Measurements from ENCODE around the gene DNASE1L1.

Gene DNASE1L1

DNA sequence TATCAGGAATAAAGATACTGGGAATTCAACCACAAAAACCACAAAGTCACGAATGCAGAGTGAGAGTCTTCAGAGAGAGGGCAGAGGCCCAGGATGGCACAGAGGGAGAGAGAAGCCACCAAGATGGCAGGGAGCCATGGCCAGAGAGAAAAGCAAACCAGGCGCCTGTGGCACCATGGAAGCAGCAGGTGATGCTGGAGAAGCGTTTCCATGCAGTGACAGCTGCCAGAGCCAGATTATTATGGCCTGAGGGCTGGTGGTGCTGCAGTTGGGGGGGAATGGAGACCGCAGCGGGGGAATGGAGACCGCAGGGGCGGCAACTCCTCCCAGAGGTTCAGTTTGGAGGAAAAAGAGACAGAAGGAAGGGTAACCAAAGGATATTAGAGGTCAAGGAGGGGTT is 8.1 kb upstream of the DNASE1L1 start:
- TF ChIP-seq, protein P1, sequence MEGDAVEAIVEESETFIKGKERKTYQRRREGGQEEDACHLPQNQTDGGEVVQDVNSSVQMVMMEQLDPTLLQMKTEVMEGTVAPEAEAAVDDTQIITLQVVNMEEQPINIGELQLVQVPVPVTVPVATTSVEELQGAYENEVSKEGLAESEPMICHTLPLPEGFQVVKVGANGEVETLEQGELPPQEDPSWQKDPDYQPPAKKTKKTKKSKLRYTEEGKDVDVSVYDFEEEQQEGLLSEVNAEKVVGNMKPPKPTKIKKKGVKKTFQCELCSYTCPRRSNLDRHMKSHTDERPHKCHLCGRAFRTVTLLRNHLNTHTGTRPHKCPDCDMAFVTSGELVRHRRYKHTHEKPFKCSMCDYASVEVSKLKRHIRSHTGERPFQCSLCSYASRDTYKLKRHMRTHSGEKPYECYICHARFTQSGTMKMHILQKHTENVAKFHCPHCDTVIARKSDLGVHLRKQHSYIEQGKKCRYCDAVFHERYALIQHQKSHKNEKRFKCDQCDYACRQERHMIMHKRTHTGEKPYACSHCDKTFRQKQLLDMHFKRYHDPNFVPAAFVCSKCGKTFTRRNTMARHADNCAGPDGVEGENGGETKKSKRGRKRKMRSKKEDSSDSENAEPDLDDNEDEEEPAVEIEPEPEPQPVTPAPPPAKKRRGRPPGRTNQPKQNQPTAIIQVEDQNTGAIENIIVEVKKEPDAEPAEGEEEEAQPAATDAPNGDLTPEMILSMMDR (IDR thresholded peaks at IDR 0.05; ENCODE audit: extremely low read depth, missing control alignments): no peak
- no peak for DNase-seq (ENCODE audit: low spot score)

DNA sequence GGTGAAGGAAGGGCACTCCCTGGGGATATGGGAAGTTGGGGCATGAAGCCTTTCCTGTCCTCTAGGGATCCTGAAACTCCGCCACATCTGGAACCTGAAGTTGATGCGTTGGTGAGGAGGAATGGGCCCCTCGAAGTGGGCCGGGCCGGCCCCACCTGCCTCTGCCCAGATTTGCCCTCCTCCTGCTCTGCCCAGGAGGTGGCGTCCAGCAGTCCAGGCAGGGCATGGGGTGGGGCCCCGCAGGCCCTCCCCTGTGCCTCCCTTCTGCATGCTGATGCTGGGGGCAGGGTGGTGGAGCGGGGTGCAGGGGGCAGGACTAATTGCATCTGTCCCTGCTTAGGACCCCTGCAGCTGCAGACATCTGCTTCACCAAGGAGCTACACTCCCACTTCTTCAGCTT is 4.1 kb upstream of the DNASE1L1 start:
- TF ChIP-seq, protein P1 (IDR thresholded peaks at IDR 0.05; ENCODE audit: extremely low read depth, missing control alignments): no peak
- DNase-seq (ENCODE audit: low spot score): no peak

DNA sequence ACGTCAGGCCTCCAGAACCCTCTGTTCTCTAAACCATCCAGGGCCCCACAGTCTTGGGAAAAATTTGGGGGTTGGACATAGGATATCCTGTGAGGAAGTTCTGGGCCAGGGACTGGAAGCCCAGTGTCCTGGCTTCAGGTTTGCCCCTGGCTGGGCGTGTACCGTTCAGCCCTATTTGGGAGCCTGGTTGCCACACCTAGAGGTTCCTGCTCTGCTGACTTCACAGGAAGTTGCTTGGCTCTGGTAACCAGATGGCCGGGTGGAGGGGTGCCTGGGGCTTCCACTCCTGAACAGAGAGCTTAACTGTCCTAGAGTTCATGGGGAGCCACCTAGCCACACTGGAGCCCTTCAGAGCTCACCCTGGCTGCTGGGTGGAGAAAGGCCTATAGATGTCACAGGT is 3.4 kb upstream of the DNASE1L1 start:
- DNase-seq (ENCODE audit: low spot score): peak; percentile 18
- TF ChIP-seq, protein P1 (IDR thresholded peaks at IDR 0.05; ENCODE audit: extremely low read depth, missing control alignments): no peak

DNA sequence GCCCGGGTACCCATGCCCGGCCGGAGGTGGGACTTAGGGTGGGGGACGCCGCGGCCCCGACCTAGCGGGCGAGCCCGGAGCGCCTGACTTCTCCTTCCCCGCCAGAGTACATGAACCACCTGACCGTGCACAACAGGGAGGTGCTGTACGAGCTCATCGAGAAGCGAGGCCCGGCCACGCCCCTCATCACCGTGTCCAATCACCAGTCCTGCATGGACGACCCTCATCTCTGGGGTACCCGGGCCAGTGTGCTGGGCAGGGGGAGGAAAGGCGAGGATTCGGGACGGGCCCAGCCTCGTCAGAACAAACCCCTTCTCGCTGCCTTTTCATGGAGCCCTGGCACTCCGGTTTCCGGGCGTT is 2.9 kb upstream of the DNASE1L1 start:
- TF ChIP-seq, protein P1 (IDR thresholded peaks at IDR 0.05; ENCODE audit: extremely low read depth, missing control alignments): no peak
- DNase-seq (ENCODE audit: low spot score): peak; percentile 75

DNA sequence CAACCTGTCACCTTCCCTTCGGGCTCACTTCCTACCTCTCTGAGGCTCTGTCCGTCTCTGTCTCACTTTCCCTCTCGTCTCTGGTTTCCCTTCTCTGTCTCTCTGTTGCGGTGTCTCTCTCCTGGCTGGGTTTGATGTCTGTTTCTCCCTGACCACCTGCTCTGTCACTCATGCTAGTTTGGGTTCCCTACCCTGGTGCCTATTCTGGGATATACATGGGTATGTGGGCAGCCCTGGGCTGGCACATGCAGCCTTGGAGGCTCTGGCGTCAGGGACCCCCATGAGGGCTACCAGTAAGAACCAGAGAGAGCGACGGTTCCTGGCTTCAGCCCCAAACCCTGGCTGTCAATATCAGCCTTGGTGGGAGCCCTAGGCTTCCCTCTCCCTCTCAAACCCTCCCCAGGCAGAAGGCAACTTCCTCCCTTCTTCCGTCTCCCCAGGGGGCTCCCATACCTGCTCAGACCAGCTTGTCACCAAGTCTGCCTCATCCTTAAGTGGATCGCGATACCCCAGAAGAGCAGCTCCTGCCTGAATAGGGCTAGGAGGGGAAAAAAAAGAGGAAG is 314 bp downstream of the DNASE1L1 start:
- TF ChIP-seq, protein P1 (IDR thresholded peaks at IDR 0.05; ENCODE audit: extremely low read depth, missing control alignments): no peak
- DNase-seq (ENCODE audit: low spot score): no peak

DNA sequence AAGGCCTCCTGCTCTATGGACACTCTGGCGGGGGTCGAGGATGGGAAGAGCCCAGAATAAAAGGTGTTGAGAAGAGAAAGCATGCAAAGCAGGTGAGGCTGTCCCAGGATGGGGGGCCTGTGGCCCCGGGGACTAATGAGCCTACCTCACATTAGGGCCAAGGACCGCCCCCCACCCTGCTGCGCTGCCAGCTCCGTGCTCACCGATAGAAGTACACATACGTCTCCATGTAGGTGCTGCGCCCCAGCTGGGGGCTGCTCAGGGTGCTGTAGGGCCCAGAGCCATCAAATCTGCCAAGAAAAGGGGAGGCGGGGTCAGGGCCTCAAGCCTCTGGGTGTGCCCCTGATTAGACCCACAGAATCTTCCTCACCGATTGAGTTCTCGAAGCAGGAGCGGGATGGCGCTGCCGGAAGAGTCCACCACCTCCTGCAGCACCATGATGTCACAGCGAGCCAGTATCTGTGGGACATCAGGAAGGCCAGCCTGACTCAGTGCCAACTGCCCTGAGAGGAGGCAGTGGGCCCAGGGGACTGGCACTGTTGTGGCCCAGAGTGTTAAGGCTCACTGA is 4.3 kb downstream of the DNASE1L1 start:
- no peak for DNase-seq (ENCODE audit: low spot score)
- TF ChIP-seq, protein P1 (IDR thresholded peaks at IDR 0.05; ENCODE audit: extremely low read depth, missing control alignments): no peak

DNA sequence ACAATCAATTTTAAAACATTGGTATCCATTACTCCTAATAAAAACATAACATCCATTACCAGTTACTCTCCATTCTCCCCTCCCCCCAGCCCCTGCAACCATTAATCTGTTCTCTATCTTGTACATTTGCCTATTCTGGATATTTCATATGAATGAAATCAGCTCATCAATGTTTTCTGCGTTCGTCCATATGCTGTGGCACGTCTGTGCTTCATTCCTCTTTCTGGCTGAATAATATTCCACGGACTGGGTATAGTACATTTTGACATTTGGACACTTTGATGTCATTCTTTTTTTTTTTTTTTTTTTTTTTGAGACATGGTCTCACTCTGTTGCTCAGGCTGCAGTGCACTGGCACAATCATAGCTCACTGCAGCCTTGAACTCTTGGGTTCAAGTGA is 5.2 kb downstream of the DNASE1L1 start:
- TF ChIP-seq, protein P1 (IDR thresholded peaks at IDR 0.05; ENCODE audit: extremely low read depth, missing control alignments): no peak
- DNase-seq (ENCODE audit: low spot score): no peak
